T-cell (primary cell): ENCODE measurements around the gene KIF4A. TPM values are rescaled to one million over a fixed set of nuclear protein-coding genes. Genes with fewer than 3 reads are reported as not detected.

ENCODE experiments used
- ATAC-seq, 4 experiments: fragments of 200-7000 bp in 3 of 4; fragments of 150-1000 bp in 1 of 4; cut with Tn5 transposase; replicated peaks in 1 of 4; 1 replicate in 3 of 4; 2 replicates in 1 of 4; pipeline ENCODE4 v1.10.0; 2021; ENCODE audit warnings: moderate library complexity in 3 of 4, mild to moderate bottlenecking in 2 of 4, moderate number of reproducible peaks in 1 of 4
- CTCF ChIA-PET, 2 donors: fragments of 300-600 bp; sonication (Branson Sonifier 250); formaldehyde crosslinking; loops; one replicate each; lab custom pipeline; 2022; ENCODE audit warnings: antibody characterized with exemption in 2 of 2; lab: Charles Lee
- POLR2A ChIA-PET, 2 donors: fragments of 300-600 bp; sonication (Branson Sonifier 250); formaldehyde crosslinking; loops; one replicate each; lab custom pipeline; 2022; ENCODE audit warnings: antibody characterized with exemption in 2 of 2; lab: Charles Lee
- DNase-seq, 35 experiments: peaks; one replicate each; pipeline versions ENCODE4 v3.0.0 to v3.0.0-alpha.2; 2013 to 2023
- H3K27ac ChIP-seq: one replicate; pipeline ENCODE4 v1.5.1; 2013; ENCODE audit warnings: low read length
- H3K27me3 ChIP-seq, 2 experiments: replicated peaks in 1 of 2; 1 replicate in 1 of 2; 2 replicates in 1 of 2; pipeline versions ENCODE4 v1.6.1 to v1.7.0; 2013; ENCODE audit warnings: low read length in 1 of 2, mixed read lengths in 1 of 2; ENCODE audit not compliant: control insufficient read depth in 2 of 2, insufficient read depth in 2 of 2; ENCODE audit errors: extremely low read depth in 1 of 2
- H3K36me3 ChIP-seq, 2 donors: 1 replicate in 1 of 2; 2 replicates in 1 of 2; pipeline versions ENCODE4 v1.6.1 to v1.7.0; 2013; ENCODE audit warnings: low read length in 1 of 2; ENCODE audit not compliant: control insufficient read depth in 2 of 2, insufficient read depth in 1 of 2; ENCODE audit errors: extremely low read depth in 1 of 2
- H3K4me1 ChIP-seq, 2 experiments: 1 replicate in 1 of 2; 2 replicates in 1 of 2; pipeline versions ENCODE4 v1.6.1 to v1.7.0; 2013; ENCODE audit warnings: low read length in 2 of 2, mixed read lengths in 1 of 2; ENCODE audit not compliant: insufficient read depth in 2 of 2, control insufficient read depth in 1 of 2; ENCODE audit errors: extremely low read depth in 1 of 2
- H3K4me3 ChIP-seq, 2 donors: 1 replicate in 1 of 2; 2 replicates in 1 of 2; pipeline versions ENCODE4 v1.5.1 to v1.7.0; 2013; ENCODE audit warnings: mild to moderate bottlenecking in 2 of 2, low read length in 1 of 2, moderate library complexity in 1 of 2; ENCODE audit not compliant: control insufficient read depth in 1 of 2; ENCODE audit errors: extremely low read depth in 1 of 2
- H3K9me3 ChIP-seq: 2 replicates; pipeline ENCODE4 v1.7.0; 2013
- H3K27ac Mint-ChIP-seq, 2 donors: one replicate each; pipeline ENCODE4 v1.8.0; 2020 to 2021; ENCODE audit warnings: mild to moderate bottlenecking in 2 of 2, mixed read lengths in 2 of 2
- H3K27me3 Mint-ChIP-seq, 2 donors: one replicate each; pipeline ENCODE4 v1.8.0; 2021 to 2022; ENCODE audit warnings: mixed read lengths in 2 of 2
- H3K36me3 Mint-ChIP-seq: one replicate; pipeline ENCODE4 v1.8.0; 2021; ENCODE audit warnings: mixed read lengths
- H3K4me1 Mint-ChIP-seq, 3 donors: one replicate each; pipeline ENCODE4 v1.8.0; 2020 to 2022; ENCODE audit warnings: mixed read lengths in 3 of 3, mild to moderate bottlenecking in 1 of 3
- H3K4me3 Mint-ChIP-seq, 3 donors: one replicate each; pipeline ENCODE4 v1.8.0; 2020 to 2022; ENCODE audit warnings: mild to moderate bottlenecking in 3 of 3, mixed read lengths in 3 of 3, moderate library complexity in 3 of 3
- H3K9me3 Mint-ChIP-seq, 3 donors: one replicate each; pipeline ENCODE4 v1.8.0; 2020 to 2022; ENCODE audit warnings: mixed read lengths in 3 of 3
- WGBS: methylation state at CpG from one replicate; pipeline ENCODE4 v1.1.5; 2013; ENCODE audit warnings: missing lambda C conversion rate; ENCODE audit not compliant: insufficient coverage; 5-methylcytosine and 5-hydroxymethylcytosine counted together
- total RNA-seq, 35 experiments: library from RNA in 6 of 35; stranded (reverse) in 6 of 35; fragments of 120-200 nt in 1 of 35; gene quantifications; one replicate each; pipeline versions ENCODE4 v1.2.1 to v1.2.4 and lab custom pipeline; 2013 to 2026

KIF4A gene
- total RNA-seq, 5 donors from 2014 or later (not counting 1 experiment from before 2014, with no cell fraction given): 0.15 to 0.59 (median 0.35) TPM

GRCh38 chrX:70436343-70436742 lies 146.4 kb downstream of the KIF4A start:
- no peak overlapping the region for H3K4me3 Mint-ChIP-seq
- H3K4me3 ChIP-seq: no peak overlapping the region
- peaks cover 6 to 37% of the 10 kb centered on the region in 2 donors for H3K27me3 Mint-ChIP-seq
- no peak for ATAC-seq
- peak in 2 of 35 experiments; percentile 16 to 36 for DNase-seq
- peaks cover 7 to 30% (median 13%) of the 10 kb centered on the region in 3 donors for H3K4me1 Mint-ChIP-seq
- CTCF ChIA-PET: interaction anchor here (0.6 to 2.9 kb wide), 3 partner anchors 15 to 303 kb away, joined by 3 to 10 read pairs (median 3); partner anchors contain the start of gene IGBP1 (in 1 of the 2)
- H3K9me3 ChIP-seq: no peaks in the 10 kb centered on the region
- POLR2A ChIA-PET: no interaction called here
- H3K4me1 ChIP-seq: peaks cover 0 to 19% of the 10 kb centered on the region in 2 experiments
- H3K27me3 ChIP-seq: peaks cover 0 to 8% of the 10 kb centered on the region in 2 experiments
- H3K36me3 Mint-ChIP-seq: no peaks in the 10 kb centered on the region
- H3K36me3 ChIP-seq: no peaks in the 10 kb centered on the region
- H3K9me3 Mint-ChIP-seq: no peaks in the 10 kb centered on the region
- WGBS: 40% methylated on average over 2 of the region's 16 CpGs
- H3K27ac ChIP-seq: no peak overlapping the region
- no peak overlapping the region for H3K27ac Mint-ChIP-seq

- H3K9me3 Mint-ChIP-seq: no peaks in the 10 kb centered on the region
- H3K4me3 Mint-ChIP-seq: no peak overlapping the region
- H3K27ac ChIP-seq: no peak overlapping the region
- ChIA-PET POLR2A (no interaction called here), CTCF (interaction anchor here in 1 of 2 donors (2.9 kb wide), 1 partner anchor 304 kb away, joined by 10 read pairs; the partner anchor contains the start of gene IGBP1)
- H3K4me3 ChIP-seq: no peak overlapping the region
- peaks cover 0 to 8% of the 10 kb centered on the region in 2 experiments for H3K27me3 ChIP-seq
- peaks cover 13 to 40% of the 10 kb centered on the region in 2 donors for H3K27me3 Mint-ChIP-seq
- WGBS: 83% methylated on average over 1 of the region's 2 CpGs
- H3K36me3 Mint-ChIP-seq: no peaks in the 10 kb centered on the region
- DNase-seq (no peak), ATAC-seq (no peak)
- H3K9me3 ChIP-seq: no peaks in the 10 kb centered on the region
- peaks cover 0 to 19% of the 10 kb centered on the region in 2 experiments for H3K4me1 ChIP-seq
- H3K4me1 Mint-ChIP-seq: peaks cover 7 to 30% (median 13%) of the 10 kb centered on the region in 3 donors
- H3K27ac Mint-ChIP-seq: no peak overlapping the region
- no peaks in the 10 kb centered on the region for H3K36me3 ChIP-seq
Observed at GRCh38 chrX:70437011-70437410, 147.1 kb downstream of the KIF4A start.

- no peaks in the 10 kb centered on the region for H3K36me3 Mint-ChIP-seq
- H3K27me3 Mint-ChIP-seq: peaks cover 20 to 50% of the 10 kb centered on the region in 2 donors
- 100% methylated on average over 1 of the region's 8 CpGs for WGBS
- H3K27ac ChIP-seq: no peak overlapping the region
- ChIA-PET CTCF (no interaction called here), POLR2A (no interaction called here)
- no peak overlapping the region for H3K4me3 ChIP-seq
- no peak overlapping the region for H3K4me3 Mint-ChIP-seq
- H3K27ac Mint-ChIP-seq: no peak overlapping the region
- H3K9me3 ChIP-seq: no peaks in the 10 kb centered on the region
- H3K27me3 ChIP-seq: peaks cover 1 to 9% of the 10 kb centered on the region in 2 experiments
- ATAC-seq (no peak), DNase-seq (no peak)
- H3K9me3 Mint-ChIP-seq: no peaks in the 10 kb centered on the region
- H3K4me1 ChIP-seq: peaks cover 0 to 19% of the 10 kb centered on the region in 2 experiments
- H3K36me3 ChIP-seq: no peaks in the 10 kb centered on the region
- peaks cover 7 to 30% (median 13%) of the 10 kb centered on the region in 3 donors for H3K4me1 Mint-ChIP-seq
Observed at GRCh38 chrX:70437921-70438665, 148.2 kb downstream of the KIF4A start.

GRCh38 chrX:70439016-70439415 lies 149.1 kb downstream of the KIF4A start:
- ChIA-PET CTCF (interaction anchor here in 1 of 2 donors (0.6 kb wide), 1 partner anchor 40 kb away, joined by 3 read pairs; no protein-coding TSS in a partner anchor), POLR2A (interaction anchor here in 1 of 2 donors (0.6 kb wide), 1 partner anchor 1800 kb away, joined by 3 read pairs; the partner anchor contains the start of gene ERCC6L)
- Mint-ChIP-seq H3K27me3 (peaks cover 22 to 51% of the 10 kb centered on the region in 2 donors), H3K27ac (no peak overlapping the region), H3K4me3 (no peak overlapping the region), H3K4me1 (peaks cover 7 to 21% (median 9%) of the 10 kb centered on the region in 3 donors), H3K9me3 (no peaks in the 10 kb centered on the region), H3K36me3 (no peaks in the 10 kb centered on the region)
- no peaks in the 10 kb centered on the region for H3K36me3 ChIP-seq
- ATAC-seq: no peak
- H3K27ac ChIP-seq: no peak overlapping the region
- H3K4me3 ChIP-seq: no peak overlapping the region
- H3K9me3 ChIP-seq: no peaks in the 10 kb centered on the region
- DNase-seq: peak in 1 of 35 experiments; percentile 22
- H3K27me3 ChIP-seq: peaks cover 4 to 12% of the 10 kb centered on the region in 2 experiments
- WGBS: no CpG with 5 or more reads among the region's 1 CpG
- H3K4me1 ChIP-seq: peaks cover 0 to 13% of the 10 kb centered on the region in 2 experiments

- no CpG with 5 or more reads among the region's 6 CpGs for WGBS
- H3K9me3 ChIP-seq: no peaks in the 10 kb centered on the region
- DNase-seq (no peak), ATAC-seq (no peak)
- no peaks in the 10 kb centered on the region for H3K36me3 ChIP-seq
- H3K9me3 Mint-ChIP-seq: no peaks in the 10 kb centered on the region
- H3K27ac ChIP-seq: no peak overlapping the region
- no peak overlapping the region for H3K4me3 Mint-ChIP-seq
- no peak overlapping the region for H3K27ac Mint-ChIP-seq
- H3K4me1 Mint-ChIP-seq: peaks cover 0 to 14% (median 7%) of the 10 kb centered on the region in 3 donors
- no peaks in the 10 kb centered on the region for H3K36me3 Mint-ChIP-seq
- H3K4me3 ChIP-seq: no peak overlapping the region
- H3K27me3 Mint-ChIP-seq: peaks cover 35 to 48% of the 10 kb centered on the region in 2 donors
- CTCF ChIA-PET: interaction anchor here in 1 of 2 donors (0.7 kb wide), 1 partner anchor 11 kb away, joined by 3 read pairs; no protein-coding TSS in a partner anchor
- peaks cover 0 to 17% of the 10 kb centered on the region in 2 experiments for H3K4me1 ChIP-seq
- POLR2A ChIA-PET: no interaction called here
- H3K27me3 ChIP-seq: peaks cover 6 to 23% of the 10 kb centered on the region in 2 experiments
Observed at GRCh38 chrX:70442224-70442623, 152.3 kb downstream of the KIF4A start.

GRCh38 chrX:70444326-70444945 lies 154.5 kb downstream of the KIF4A start, which contains the start of gene DLG3:
Gene DLG3, plus strand, starts transcription at chrX:70444835. Its CDS starts 367 bp downstream, at chrX:70445202.
- DNase-seq: peak in 3 of 35 experiments; percentile 19 to 37 (median 29)
- Mint-ChIP-seq H3K4me1 (peaks cover 0 to 4% (median 1%) of the 10 kb centered on the region in 3 donors), H3K9me3 (no peaks in the 10 kb centered on the region), H3K27me3 (peaks cover 35 to 36% of the 10 kb centered on the region in 2 donors), H3K27ac (no peak within 1 kb of the TSS), H3K36me3 (no peaks in the 10 kb centered on the region), H3K4me3 (peak within 1 kb of the TSS; percentile 40 to 65 (median 64))
- Histone ChIP-seq H3K4me1 (peaks cover 0 to 12% of the 10 kb centered on the region in 2 experiments), H3K9me3 (no peaks in the 10 kb centered on the region), H3K27me3 (peaks cover 6 to 25% of the 10 kb centered on the region in 2 experiments), H3K4me3 (peak within 1 kb of the TSS; percentile 17 to 32), H3K36me3 (no peaks in the 10 kb centered on the region), H3K27ac (no peak within 1 kb of the TSS)
- POLR2A ChIA-PET: interaction anchor here in 1 of 2 donors (1.0 kb wide), 1 partner anchor 9 kb away, joined by 4 read pairs; no protein-coding TSS in a partner anchor
- CTCF ChIA-PET: interaction anchor here (0.6 to 1.2 kb wide), 2 partner anchors 12 to 311 kb away, joined by 3 read pairs; partner anchors contain the start of gene IGBP1 (in 1 of the 2)
- WGBS: 0% methylated on average over 1 of the region's 21 CpGs
- peak in 3 of 4 experiments; percentile 45 to 66 (median 64) for ATAC-seq
